Medulla oblongata (tissue), 1 donor: ENCODE data around the gene ARHGEF28.

Experiments used
- DNase-seq: peaks from one replicate; pipeline ENCODE4 v3.0.0-alpha.2; 2015; ENCODE audit errors: extremely low spot score

ARHGEF28 gene

DNA sequence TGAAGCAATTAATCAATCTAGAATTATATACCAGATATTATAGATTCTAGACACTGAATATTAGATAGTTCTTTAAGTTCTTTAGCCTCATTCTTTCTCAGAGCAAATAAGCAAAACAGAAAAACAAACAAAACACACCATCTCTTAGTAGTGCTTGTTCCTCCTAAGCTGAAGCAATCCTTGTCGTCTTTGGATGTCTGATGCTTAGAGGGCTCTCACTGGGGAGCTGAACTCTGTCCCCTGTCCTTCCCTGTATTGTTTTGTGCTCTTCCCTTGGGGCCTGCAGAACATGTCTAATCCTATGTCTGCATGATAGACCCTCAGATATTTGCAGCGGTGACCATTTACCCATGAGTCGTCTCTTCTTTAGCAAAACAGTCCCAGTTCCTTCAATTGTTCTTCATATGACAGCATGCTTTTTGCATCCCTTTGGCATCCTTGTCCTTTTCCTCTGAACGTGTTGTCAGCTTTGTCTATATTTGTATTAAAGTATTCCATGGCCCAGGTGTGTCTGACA, 114.3 kb downstream of the ARHGEF28 start:
- DNase-seq, result no peak

DNA sequence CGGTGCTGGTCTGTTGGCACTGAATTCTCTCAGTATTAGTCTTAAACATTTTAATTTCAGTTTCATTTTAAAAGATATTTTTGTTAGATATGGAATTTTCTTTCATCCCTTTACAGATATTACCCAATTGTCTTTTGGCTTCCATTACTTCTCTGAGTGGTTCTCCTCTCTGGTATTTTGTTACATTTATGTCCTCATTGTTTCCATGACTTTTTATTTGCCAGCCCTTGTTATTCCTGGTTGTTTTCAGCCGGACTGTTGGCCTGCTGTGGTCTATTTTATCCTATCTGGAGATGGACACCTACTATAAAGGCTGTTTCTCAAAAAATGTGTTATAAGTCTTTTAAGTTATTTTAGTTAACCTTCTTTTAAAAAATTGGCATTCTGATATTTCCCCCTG, 117.2 kb downstream of the ARHGEF28 start:
- DNase-seq, result no peak

DNA sequence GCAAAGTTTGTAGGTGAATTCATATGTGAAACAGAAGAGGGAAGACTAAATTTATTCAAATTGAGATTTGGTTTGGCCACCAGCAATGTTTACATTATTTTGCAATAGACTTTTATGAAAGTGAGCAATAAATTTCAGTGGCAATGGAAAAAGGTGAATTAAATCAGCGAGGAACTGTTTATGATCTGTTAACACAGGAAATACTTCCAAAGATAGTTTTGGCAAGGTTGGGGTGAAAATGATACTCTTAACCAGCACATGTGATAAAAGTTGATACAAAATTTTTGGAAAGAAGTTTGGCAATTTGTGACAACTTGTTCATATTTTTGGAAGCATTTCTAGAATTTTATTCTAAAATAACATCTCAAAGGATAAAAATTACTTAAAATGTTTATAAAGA, 119.8 kb downstream of the ARHGEF28 start:
- DNase-seq, result no peak

DNA sequence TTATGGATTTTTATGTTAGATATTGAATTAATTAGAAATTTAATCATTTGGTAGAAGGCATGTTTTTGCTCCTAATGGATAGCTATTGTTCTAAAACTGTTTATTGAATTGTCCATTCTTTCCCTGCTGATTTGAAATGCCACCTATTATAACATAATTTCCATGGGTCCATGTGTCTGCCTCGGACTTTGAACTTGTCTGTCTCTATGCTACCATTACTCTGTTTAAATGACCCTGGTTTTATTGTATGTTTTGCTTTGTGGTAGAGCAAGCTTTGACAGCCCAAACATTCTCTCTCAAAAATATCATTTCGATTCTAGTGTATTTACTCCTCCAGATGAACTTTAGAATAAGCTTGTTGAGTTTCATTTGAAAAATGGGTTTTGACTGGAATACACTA, 120.6 kb downstream of the ARHGEF28 start:
- DNase-seq, result no peak

DNA sequence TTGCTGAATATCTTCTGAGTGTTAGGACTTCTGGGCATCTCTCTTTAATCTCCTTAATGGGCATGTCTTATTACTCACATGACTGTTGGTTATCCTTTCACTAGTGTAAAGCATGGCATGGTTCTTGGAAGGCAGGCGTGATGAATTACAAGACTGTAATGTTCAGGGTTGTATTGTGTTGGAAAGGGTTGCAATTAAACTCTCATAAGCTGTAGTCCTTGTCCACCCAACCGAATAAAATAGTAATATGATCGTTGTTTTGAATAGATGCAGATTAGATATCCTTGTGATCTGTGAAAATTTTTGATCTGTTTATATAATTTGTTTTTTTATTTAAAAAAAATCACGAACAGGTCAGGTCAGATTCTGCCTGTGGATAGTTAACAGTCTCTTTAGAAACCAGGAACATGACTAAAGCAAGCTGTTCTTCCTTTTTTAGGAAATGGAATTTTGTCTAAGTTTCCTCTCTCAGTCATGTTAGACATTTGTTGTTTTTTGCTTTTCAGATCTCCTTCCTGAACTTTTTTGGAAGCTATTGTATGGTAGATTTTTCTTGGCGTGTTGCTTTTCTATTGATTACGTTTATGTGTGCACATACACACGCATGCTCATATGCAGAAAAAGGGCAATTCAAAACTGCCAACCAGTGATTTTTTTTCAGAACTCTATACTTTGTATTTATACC, 121.8 kb downstream of the ARHGEF28 start:
- no peak for DNase-seq

DNA sequence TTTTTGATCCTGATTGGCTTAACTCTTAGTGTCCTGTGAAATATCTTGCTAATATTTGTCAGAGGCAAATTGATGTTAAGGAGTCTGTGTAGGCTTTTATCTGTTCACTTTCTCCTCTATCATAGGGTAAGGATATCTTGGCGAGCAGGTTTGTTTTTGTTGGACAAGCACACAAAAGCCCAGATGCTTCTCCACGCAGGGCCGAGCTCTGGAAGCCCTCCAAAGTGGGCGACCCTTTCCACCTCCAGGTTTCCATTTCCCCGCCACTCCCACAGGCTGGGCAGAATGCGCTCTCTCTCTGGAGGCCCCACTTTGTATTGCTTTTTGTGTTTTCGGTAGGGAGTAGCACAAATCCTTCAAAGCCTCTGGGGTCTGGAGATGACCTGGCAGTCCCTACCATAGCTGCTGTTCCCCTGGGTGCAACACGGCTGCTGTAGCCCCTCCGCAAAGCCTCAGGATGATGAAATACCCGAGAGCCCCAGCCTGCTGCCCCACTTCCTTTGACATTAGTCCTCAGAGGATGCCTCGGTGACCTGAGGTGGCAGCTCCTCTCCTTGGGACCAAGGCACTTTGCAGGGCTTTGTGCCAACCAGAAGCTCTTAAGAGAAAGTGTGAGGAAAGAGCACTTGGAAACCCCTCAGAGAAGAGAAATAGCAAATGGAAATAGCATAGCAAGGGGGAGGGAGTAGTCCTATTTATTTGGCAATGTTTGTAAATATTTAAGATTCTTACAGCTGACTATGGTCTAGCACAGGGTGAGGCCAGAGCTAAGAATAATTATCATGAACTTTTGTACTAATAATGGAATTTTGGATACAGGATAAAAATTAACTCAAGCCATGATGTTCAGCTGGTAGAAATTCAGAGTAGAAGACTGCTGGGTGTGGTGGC, 122.8 kb downstream of the ARHGEF28 start:
- no peak for DNase-seq

DNA sequence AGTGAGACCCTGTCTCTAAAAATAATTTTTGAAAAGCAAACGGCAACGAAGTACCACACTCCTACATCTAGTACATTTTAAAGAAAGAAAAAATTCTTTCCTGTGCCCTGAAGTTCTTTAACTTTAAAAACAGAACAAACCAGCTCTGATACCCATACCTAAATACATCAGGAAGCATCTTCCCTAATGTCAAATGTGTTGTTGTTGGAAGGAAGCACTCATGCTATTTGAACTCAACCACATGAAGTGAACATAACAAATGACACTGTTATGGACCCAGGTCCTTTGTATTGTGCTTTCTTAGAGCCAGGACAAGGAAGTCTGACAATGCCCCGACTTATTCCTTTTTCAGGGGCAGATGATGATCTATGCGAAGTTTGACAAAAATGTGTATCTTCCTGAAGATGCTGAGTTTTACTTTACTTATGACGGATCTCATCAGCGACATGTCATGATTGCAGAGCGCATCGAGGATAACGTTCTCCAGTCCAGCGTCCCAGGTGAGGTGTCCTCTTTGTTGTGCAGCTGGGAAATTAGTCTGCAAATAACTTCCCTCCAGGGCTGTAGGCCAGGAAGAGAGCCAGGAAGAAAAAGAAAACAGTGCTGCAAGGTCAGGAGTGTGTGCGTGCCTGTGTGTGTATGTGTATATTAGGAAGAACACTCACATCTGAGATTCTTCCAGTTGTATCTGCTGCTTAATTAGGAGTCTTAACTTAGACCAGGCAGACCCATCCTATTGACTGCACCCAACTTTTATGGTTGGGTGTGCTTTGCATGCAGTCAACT, 123.7 kb downstream of the ARHGEF28 start:
- no peak for DNase-seq

DNA sequence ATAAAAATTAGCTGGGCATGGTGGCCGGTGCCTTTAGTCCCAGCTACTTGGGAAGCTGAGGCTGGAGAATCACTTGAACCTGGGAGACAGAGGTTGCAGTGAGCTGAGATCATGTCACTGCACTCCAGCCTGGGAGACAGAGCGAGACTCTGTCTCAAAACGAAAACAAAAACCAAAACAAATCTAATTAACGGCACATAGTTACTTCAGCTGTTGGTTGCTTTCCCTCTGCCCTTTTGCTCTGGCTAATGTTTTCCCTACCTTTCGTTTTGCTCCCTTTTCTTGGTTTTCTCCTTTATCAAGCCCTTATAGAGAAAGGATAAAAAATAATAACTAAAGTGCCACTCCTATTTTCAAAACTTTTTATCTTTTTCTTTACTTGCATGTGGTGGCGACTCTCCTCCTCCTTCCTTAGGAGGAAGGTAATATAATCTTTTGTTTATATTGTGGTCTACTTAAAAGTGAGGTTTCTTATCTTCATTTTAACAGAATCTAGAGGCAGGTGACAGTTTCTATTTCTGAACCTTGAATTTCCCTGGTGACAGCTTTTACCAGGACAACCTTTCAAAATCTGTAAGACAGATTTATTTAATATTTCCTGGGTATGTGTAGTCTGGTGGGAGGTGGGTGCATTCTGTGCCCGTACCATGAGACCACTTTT, 125.4 kb downstream of the ARHGEF28 start:
- no peak for DNase-seq

DNA sequence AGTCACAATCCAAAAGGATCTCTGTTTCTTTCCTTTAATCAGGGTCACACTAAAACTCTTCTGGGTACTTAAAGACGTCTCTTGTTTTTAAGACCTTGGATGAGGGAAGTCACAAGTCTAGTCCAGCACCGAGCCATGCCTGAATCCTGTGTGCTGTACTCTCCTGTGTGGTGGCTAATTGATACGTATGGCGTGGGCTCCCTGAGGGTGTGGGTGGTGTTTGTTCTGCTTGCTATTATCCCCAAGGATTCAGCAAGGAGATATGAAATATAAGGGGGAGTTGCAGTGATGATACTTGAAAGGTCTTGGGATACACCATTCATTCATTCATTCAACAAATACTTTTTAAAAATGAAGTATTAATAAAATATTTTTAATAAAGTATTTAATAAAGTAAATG, 128.3 kb downstream of the ARHGEF28 start:
- no peak for DNase-seq

DNA sequence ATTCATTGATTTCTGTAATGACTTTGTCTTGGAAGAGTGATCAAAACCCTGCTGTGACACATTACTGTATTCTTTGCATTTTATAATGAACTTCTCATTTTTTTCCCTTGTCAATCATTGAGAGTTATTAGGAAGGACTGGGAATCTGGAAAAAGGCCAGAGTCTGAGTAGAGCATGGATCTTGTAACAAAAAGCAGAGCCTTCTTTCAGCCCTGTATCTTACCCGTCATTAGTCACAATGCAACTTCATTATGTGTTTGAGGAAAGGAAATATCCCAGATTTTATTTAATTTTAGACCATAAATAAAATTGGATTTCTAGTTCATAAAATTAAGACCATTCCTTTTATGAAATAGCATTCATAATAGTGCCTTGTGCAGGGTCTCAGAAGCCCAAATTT, 131.4 kb downstream of the ARHGEF28 start:
- no peak for DNase-seq

DNA sequence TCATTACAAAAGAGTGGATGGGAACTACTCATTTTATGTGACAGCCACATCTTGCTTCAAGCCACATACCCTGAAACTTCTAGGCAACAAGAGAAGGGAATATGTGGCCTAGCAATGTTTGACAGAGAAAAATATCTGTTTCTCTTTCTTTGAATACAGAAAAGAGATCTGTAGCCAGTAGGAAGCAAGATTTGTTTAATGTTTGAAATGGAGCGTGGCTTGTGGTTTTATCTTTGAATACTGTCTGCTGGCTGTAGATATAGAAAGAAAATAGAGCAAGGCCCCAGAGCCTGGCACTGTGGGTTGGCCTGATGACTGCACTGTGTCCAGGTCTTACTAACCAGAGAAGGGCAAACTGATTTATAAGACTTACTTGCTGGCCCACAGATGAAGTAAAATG, 133.8 kb downstream of the ARHGEF28 start:
- no peak for DNase-seq

DNA sequence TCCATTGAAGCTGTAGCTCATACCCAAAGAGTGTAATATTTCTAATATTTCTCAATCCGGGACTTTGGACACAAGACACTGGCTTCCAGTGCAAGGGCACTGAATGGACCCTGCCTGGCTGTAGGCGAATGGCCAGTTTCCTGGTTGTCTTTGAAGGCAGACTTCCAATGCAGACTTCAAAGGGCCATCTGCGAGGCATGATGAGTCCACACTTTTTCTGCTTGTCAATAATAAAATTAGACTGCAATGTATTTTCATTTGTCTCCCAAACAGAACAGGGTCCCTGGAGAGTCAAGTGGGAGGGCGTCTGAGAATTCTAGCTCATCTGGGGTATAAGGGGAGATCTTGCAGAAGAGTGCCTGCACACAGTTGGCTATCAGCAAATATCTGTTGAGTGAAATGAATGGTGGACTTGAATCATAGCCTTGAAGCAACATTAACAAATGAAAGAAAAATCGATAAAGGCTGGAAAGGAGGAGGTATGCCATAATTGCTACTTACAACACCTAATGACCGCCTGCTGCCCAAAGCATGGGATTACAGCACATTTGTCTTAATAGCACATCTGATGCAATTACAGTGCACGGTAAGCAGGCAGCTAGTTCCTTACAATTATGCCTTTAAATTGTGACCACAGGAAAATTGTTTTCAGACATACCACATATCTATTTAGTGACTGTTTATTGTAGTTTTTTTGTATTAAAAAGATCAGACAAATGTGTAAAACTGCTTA, 137.5 kb downstream of the ARHGEF28 start:
- DNase-seq, result no peak

DNA sequence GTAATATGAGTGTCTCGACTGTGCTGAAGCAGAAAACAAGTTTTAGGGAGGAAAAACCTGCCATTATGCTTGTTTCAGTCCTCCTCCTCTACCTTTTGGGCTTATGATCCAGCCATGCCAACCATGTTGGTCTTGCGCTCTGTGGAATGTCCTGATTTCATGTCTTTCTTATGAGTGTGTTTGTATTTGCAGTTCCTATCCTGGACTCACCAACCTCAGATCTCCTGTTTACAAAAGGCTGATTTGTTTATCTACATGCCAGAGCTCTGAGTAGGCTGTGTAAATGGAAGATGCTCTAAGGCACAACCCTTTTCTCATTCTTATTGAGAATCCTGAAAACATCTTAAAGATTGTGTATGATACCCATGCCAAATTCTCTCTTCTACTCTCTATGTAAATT, 138.6 kb downstream of the ARHGEF28 start:
- DNase-seq, result no peak

DNA sequence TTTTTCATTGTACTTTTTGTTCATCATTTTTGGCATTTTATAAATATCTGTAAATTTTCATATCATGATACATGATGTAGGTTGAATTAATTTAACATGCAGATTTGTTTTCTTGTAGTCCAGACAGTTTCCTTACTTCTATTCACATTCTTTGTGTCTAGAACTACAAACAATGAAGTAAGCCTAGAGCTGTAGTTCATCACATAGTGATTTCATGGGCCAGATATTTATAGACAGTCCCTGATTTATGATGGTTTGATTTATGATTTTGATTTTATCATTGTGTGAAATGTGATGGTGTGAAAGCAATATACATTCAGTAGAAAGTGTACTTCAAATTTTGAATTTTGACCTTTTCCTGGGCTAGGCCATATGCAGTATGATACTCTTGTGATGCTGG, 139.0 kb downstream of the ARHGEF28 start:
- no peak for DNase-seq

DNA sequence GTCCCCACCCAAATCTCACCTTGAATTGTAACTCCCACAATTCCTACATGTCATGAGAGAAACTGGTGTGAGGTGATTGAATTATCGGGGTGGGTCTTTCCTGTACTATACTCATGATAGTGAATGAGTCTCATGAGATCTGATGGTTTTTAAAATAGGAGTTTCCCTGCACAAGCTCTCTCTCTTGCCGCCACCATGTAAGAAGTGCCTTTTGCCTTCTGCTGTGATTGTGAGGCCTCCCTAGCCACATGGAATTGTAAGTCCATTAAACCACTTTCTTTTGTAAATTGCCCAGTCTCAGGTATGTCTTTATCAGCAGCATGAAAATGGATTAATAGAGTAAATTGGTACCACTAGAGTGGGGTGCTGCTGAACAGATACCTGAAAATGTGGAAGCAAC, 140.9 kb downstream of the ARHGEF28 start:
- no peak for DNase-seq

DNA sequence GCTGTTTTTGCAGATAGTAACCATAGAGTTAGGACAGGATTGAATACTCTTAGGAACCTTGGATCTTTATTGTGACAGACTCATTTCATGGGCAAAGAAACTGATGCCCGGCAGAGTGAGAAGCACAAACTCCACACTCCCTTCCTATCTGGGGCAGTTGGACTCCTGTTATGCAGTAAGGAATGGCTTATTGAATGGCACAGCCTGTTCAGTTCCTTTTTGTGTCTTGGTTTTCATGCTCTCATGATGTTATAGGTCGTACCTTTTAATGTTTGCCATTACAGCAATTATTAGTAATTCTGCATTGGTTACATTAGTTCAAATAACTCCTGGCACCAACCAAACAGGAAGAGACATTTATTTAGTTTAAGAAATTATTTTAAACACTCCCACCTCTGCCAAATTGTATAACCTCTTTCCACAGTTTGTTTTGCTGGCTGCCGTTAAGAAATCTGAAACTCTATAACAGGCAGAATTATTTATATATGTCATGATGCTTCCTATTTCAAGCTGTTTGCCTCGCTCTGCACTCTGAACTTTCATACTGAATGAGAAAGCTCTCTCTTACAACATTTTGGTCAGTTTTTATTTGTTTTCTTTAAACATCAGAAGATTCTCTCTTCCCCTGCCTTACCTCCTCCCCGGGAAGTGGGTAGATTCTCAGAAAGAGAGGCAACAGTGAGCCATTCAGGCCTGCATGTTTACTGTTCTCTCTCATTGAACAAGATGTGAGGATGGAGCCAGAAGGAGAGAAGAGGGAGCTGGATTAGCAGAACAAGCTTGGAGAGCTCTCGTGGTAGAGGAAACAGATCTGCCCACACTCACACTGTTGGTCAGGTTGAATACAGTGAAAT, 144.4 kb downstream of the ARHGEF28 start:
- DNase-seq, result no peak

DNA sequence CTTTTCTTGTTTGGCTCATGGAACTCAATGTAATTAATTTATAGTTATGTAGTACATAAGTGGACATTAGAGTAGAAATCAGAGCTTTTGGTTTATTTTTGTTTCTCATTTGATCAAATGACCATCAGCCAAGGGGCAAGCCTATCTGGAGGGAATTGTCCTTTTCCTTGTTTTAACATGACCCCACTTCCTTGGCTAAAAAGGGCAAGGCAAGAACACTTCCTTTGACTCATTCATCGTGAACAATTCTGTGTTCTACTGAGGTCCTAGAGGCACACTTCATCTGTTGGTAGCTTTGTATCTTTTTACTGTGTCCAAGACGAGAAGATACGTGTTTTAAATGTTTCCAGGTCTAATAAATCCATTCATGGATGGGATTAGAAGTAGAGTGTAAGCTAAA, 148.9 kb downstream of the ARHGEF28 start:
- no peak for DNase-seq

DNA sequence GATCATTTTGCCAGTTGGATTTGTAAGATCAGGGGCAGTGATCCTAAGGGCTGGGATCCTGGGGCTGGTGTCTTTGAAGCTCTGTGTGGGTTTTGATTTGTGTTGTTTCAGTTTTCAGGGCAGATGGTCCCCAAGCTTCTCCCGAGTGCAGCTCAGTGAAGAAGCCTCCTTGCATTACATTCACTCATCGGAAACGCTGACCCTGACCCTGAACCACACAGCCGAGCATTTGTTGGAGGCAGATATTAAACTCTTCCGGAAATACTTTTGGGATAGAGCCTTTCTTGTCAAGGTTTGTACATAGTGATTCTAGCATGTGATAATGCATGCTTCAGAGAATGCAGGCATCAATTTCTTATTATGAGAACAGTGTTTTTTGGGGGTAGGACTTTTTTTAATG, 150.4 kb downstream of the ARHGEF28 start:
- no peak for DNase-seq

DNA sequence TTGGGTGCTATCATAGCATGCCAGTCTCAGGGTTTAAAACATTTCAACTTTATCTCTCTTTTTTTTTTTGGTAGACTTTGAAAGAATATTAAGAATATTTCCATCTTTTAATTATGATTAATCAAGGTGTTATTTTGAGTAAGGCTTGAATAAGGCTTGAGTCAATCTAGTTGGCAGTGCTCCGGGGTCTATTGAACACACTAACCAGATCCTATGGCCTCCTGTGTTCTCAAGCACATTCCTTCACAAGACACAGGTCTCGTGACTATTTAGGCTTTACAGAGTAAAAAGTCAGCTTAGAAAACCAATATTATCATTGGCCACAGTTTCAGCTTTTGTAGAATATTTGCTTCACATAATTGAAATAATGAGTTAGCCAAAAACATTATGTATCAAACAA, 151.2 kb downstream of the ARHGEF28 start:
- DNase-seq, result no peak
